OCI-LY1 (cell line): Measurements from ENCODE around the gene UQCRC2.

Experiments used
- H2AFZ ChIP-seq: fragments of 200-600 bp; sonication (generic), shearing (Covaris generic); 2 replicates; pipeline ENCODE4 v1.6.0; 2014; ENCODE audit warnings: antibody characterized with exemption, mild to moderate bottlenecking, low read length
- H3F3A ChIP-seq: fragments of 200-600 bp; sonication (generic), shearing (Covaris generic); 2 replicates; pipeline ENCODE4 v1.6.0; 2014; ENCODE audit warnings: mild to moderate bottlenecking, antibody characterized with exemption, low read length, moderate library complexity; ENCODE audit not compliant: insufficient read depth
- H3K27ac ChIP-seq: fragments of 200-600 bp; sonication (generic); 2 replicates; pipeline ENCODE4 v1.5.1; 2014; ENCODE audit warnings: low read length, mixed run types, mild to moderate bottlenecking, low read depth; ENCODE audit not compliant: poor library complexity, severe bottlenecking
- H3K27me3 ChIP-seq: fragments of 200-600 bp; sonication (generic); 2 replicates; pipeline ENCODE4 v1.6.0; 2014; ENCODE audit warnings: antibody characterized with exemption, mild to moderate bottlenecking, low read length, moderate library complexity; ENCODE audit not compliant: insufficient read depth
- H3K36me3 ChIP-seq: fragments of 200-600 bp; sonication (generic); 2 replicates; pipeline ENCODE4 v1.6.1; 2014; ENCODE audit warnings: mild to moderate bottlenecking, antibody characterized with exemption, low read length, moderate library complexity, mixed read lengths; ENCODE audit not compliant: insufficient read depth
- H3K4me1 ChIP-seq: fragments of 200-600 bp; sonication (generic); 2 replicates; pipeline ENCODE4 v1.5.1; 2014; ENCODE audit warnings: mild to moderate bottlenecking, low read length, moderate library complexity; ENCODE audit not compliant: insufficient read depth, severe bottlenecking
- H3K4me2 ChIP-seq: fragments of 200-600 bp; sonication (generic), shearing (Covaris generic); 2 replicates; pipeline ENCODE4 v1.6.1; 2014; ENCODE audit warnings: low read length
- H3K4me3 ChIP-seq: fragments of 200-600 bp; sonication (generic); 2 replicates; pipeline ENCODE4 v1.5.1; 2014; ENCODE audit warnings: low read length, low read depth, mild to moderate bottlenecking, mixed read lengths; ENCODE audit not compliant: poor library complexity, severe bottlenecking
- H3K79me2 ChIP-seq: fragments of 200-600 bp; shearing (Covaris generic); 2 replicates; pipeline ENCODE4 v1.6.1; 2016; ENCODE audit warnings: mixed run types, low read length, mixed read lengths; ENCODE audit not compliant: insufficient read depth
- H3K9ac ChIP-seq: fragments of 200-600 bp; sonication (generic), shearing (Covaris generic); 2 replicates; pipeline ENCODE4 v1.6.1; 2014; ENCODE audit warnings: mild to moderate bottlenecking, low read length, mixed read lengths
- H3K9me2 ChIP-seq: fragments of 200-600 bp; sonication (generic), shearing (Covaris generic); 2 replicates; pipeline ENCODE4 v1.6.1; 2014; ENCODE audit warnings: low read depth, mild to moderate bottlenecking, low read length, mixed read lengths
- H3K9me3 ChIP-seq: fragments of 200-600 bp; shearing (Covaris generic); 2 replicates; pipeline ENCODE4 v1.6.1; 2014; ENCODE audit warnings: low read length, mixed read lengths
- H4K20me1 ChIP-seq: fragments of 200-600 bp; sonication (generic), shearing (Covaris generic); 2 replicates; pipeline ENCODE4 v1.6.0; 2016; ENCODE audit warnings: mild to moderate bottlenecking, low read length; ENCODE audit not compliant: insufficient read depth
- EZH2 ChIP-seq: fragments of 200-600 bp; sonication (generic), shearing (Covaris generic); IDR thresholded peaks from 2 replicates; pipeline ENCODE4 v1.8.0; 2017; ENCODE audit warnings: borderline replicate concordance, mixed run types, mild to moderate bottlenecking, antibody characterized with exemption, low read length, moderate library complexity, mixed read lengths
- TF ChIP-seq, protein P1 (sequence below): fragments of 200-600 bp; sonication (generic), shearing (Covaris generic); IDR thresholded peaks from 2 replicates; pipeline ENCODE4 v1.5.1; 2017; ENCODE audit warnings: mild to moderate bottlenecking, antibody characterized with exemption, low read length, moderate library complexity, mixed read lengths

Gene UQCRC2

GRCh38 chr16:21952040-21952792, 945 bp upstream of the UQCRC2 start:
- Histone ChIP-seq H3K36me3 (peaks cover 21% of the 10 kb centered on the region; the same call in 1 of the 2 replicates), H3F3A (no peaks in the 10 kb centered on the region), H3K4me2 (peak overlapping the region; percentile 94), H3K9me2 (no peaks in the 10 kb centered on the region), H2AFZ (no peak overlapping the region), H3K4me3 (peak overlapping the region; percentile 94), H4K20me1 (no peaks in the 10 kb centered on the region), H3K27me3 (no peaks in the 10 kb centered on the region), H3K4me1 (peaks cover 44% of the 10 kb centered on the region), H3K27ac (peak overlapping the region; percentile 80), H3K9me3 (no peaks in the 10 kb centered on the region), H3K9ac (peak overlapping the region; percentile 93), H3K79me2 (peaks cover 33% of the 10 kb centered on the region)
- no peak for TF ChIP-seq EZH2
- TF ChIP-seq, protein P1, sequence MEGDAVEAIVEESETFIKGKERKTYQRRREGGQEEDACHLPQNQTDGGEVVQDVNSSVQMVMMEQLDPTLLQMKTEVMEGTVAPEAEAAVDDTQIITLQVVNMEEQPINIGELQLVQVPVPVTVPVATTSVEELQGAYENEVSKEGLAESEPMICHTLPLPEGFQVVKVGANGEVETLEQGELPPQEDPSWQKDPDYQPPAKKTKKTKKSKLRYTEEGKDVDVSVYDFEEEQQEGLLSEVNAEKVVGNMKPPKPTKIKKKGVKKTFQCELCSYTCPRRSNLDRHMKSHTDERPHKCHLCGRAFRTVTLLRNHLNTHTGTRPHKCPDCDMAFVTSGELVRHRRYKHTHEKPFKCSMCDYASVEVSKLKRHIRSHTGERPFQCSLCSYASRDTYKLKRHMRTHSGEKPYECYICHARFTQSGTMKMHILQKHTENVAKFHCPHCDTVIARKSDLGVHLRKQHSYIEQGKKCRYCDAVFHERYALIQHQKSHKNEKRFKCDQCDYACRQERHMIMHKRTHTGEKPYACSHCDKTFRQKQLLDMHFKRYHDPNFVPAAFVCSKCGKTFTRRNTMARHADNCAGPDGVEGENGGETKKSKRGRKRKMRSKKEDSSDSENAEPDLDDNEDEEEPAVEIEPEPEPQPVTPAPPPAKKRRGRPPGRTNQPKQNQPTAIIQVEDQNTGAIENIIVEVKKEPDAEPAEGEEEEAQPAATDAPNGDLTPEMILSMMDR, result no peak

DNA sequence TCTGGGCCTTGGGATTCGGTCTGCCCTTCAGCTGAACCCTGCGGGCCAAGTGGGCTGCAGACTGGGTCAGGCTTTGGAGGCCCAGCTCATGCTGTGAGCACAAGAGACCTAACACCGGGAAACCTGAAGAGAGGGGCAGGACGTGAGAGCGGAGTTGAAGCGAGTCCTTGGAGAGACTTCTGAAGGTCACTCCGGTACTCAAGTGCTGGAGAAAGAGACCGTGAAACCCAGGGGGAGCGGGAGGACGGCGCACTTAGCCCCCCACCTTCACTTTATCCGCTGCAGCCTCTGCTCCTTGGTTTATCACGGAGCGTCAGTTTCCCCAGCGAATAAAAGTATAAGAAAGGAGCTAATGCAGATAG, 361 bp downstream of the UQCRC2 start:
- Histone ChIP-seq H3K4me1 (peaks cover 44% of the 10 kb centered on the region), H3K4me2 (peak overlapping the region; percentile 94), H3K79me2 (peaks cover 33% of the 10 kb centered on the region), H3K36me3 (peaks cover 34% of the 10 kb centered on the region), H2AFZ (no peak overlapping the region), H3K9me2 (no peaks in the 10 kb centered on the region), H4K20me1 (no peaks in the 10 kb centered on the region), H3K9ac (peak overlapping the region; percentile 93), H3F3A (no peaks in the 10 kb centered on the region), H3K9me3 (no peaks in the 10 kb centered on the region), H3K4me3 (peak overlapping the region; percentile 94), H3K27ac (peak overlapping the region; percentile 80), H3K27me3 (no peaks in the 10 kb centered on the region)
- no peak for TF ChIP-seq EZH2
- TF ChIP-seq, protein P1, result no peak

- peaks cover 26% of the 10 kb centered on the region for H3K79me2 ChIP-seq
- TF ChIP-seq, protein P1, result no peak
- no peak for TF ChIP-seq EZH2
- no peak overlapping the region for H2AFZ ChIP-seq
- peaks cover 74% of the 10 kb centered on the region for H3K36me3 ChIP-seq
- H3K9me2 ChIP-seq, result no peaks in the 10 kb centered on the region
- H4K20me1 ChIP-seq, result no peaks in the 10 kb centered on the region
- no peaks in the 10 kb centered on the region for H3K9me3 ChIP-seq
- no peaks in the 10 kb centered on the region for H3F3A ChIP-seq
- no peak overlapping the region for H3K9ac ChIP-seq
- no peak overlapping the region for H3K4me2 ChIP-seq
- H3K4me1 ChIP-seq, result peaks cover 14% of the 10 kb centered on the region
- H3K4me3 ChIP-seq, result no peak overlapping the region
- no peak overlapping the region for H3K27ac ChIP-seq
- H3K27me3 ChIP-seq, result no peaks in the 10 kb centered on the region
Measured at GRCh38 chr16:21957714-21958346, 4.7 kb downstream of the UQCRC2 start.
